PC-3 (cell line): ENCODE measurements around the gene IFNA7. TPM values are rescaled to one million over a fixed set of nuclear protein-coding genes. Genes with fewer than 3 reads are reported as not detected.
"Not testable (repeated sequence)": the region's sequence is repeated elsewhere in the genome, so short reads cannot be mapped to it uniquely, and the experiment has no call there.

Experiments used
- ATAC-seq: fragments of 200-7000 bp; cut with Tn5 transposase; 2 replicates; pipeline ENCODE4 v1.9.1; 2020; ENCODE audit warnings: mild to moderate bottlenecking, moderate library complexity
- BruUV-seq: library from RNA; stranded (reverse); fragments of 400-500 nt; replicated peaks from 2 replicates; lab custom pipeline; 2021; lab: Mats Ljungman, UMichigan
- CTCF ChIA-PET: fragments of 300-600 bp; sonication (Branson Sonifier 250); formaldehyde crosslinking; loops from one replicate; lab custom pipeline; 2022; ENCODE audit warnings: antibody characterized with exemption; lab: Charles Lee
- POLR2A ChIA-PET: fragments of 300-600 bp; sonication (Branson Sonifier 250); formaldehyde crosslinking; loops from one replicate; lab custom pipeline; 2022; ENCODE audit warnings: antibody characterized with exemption; ENCODE audit not compliant: unreplicated experiment; lab: Charles Lee
- DNase-seq: peaks from one replicate; pipeline ENCODE4 v3.0.0-alpha.2; 2015
- H2AFZ ChIP-seq: fragments of 300-600 bp; sonication (generic); 2 replicates; pipeline ENCODE4 v1.6.0; 2016; ENCODE audit warnings: antibody characterized with exemption, low read length
- H3F3A ChIP-seq: fragments of 300-600 bp; sonication (generic); one replicate; pipeline ENCODE4 v1.6.0; 2017; ENCODE audit warnings: antibody characterized with exemption, low read length, control low read depth, mild to moderate bottlenecking; ENCODE audit not compliant: unreplicated experiment
- H3K27ac ChIP-seq: fragments of 300-600 bp; sonication (generic); 2 replicates; pipeline ENCODE4 v1.5.1; 2016; ENCODE audit warnings: mild to moderate bottlenecking, low read length
- H3K27me3 ChIP-seq: fragments of 300-600 bp; sonication (generic); 2 replicates; pipeline ENCODE4 v1.6.1; 2016; ENCODE audit warnings: low read length, mixed read lengths
- H3K36me3 ChIP-seq: fragments of 300-600 bp; sonication (generic); 2 replicates; pipeline ENCODE4 v1.6.1; 2016; ENCODE audit warnings: low read depth, mixed run types, low read length, mixed read lengths
- H3K4me1 ChIP-seq: fragments of 300-600 bp; sonication (generic); 2 replicates; pipeline ENCODE4 v1.5.1; 2016; ENCODE audit warnings: low read length; ENCODE audit not compliant: insufficient read depth
- H3K4me2 ChIP-seq: fragments of 300-600 bp; sonication (generic); 2 replicates; pipeline ENCODE4 v1.6.0; 2016; ENCODE audit warnings: low read length
- H3K4me3 ChIP-seq: fragments of 300-600 bp; sonication (generic); 2 replicates; pipeline ENCODE4 v1.5.1; 2016; ENCODE audit warnings: mild to moderate bottlenecking, low read length, mixed read lengths
- H3K79me2 ChIP-seq: fragments of 300-600 bp; sonication (generic); 2 replicates; pipeline ENCODE4 v1.6.1; 2017; ENCODE audit warnings: low read length, mixed read lengths
- H3K9ac ChIP-seq: fragments of 300-600 bp; sonication (generic); 2 replicates; pipeline ENCODE4 v1.6.0; 2016; ENCODE audit warnings: mild to moderate bottlenecking, low read length
- H3K9me2 ChIP-seq: fragments of 300-600 bp; sonication (generic); replicated peaks from 2 replicates; pipeline ENCODE4 v1.6.1; 2016; ENCODE audit warnings: mixed run types, low read length, mixed read lengths
- H3K9me3 ChIP-seq: fragments of 300-600 bp; sonication (generic); 2 replicates; pipeline ENCODE4 v1.6.1; 2016; ENCODE audit warnings: low read length, mixed read lengths
- H4K20me1 ChIP-seq: fragments of 300-600 bp; sonication (generic); 2 replicates; pipeline ENCODE4 v1.6.1; 2016; ENCODE audit warnings: low read length, mixed read lengths
- EZH2 ChIP-seq: fragments of 300-600 bp; sonication (generic); IDR thresholded peaks from one replicate; pipeline ENCODE4 v1.6.1; 2017; ENCODE audit warnings: antibody characterized with exemption, mild to moderate bottlenecking, low read length; ENCODE audit not compliant: unreplicated experiment
- EZH2phosphoT487 ChIP-seq: fragments of 300-600 bp; sonication (generic); IDR thresholded peaks from 2 replicates; pipeline ENCODE4 v1.6.1; 2018; ENCODE audit warnings: mild to moderate bottlenecking, antibody characterized with exemption, low read length, borderline replicate concordance
- intact Hi-C: fragments of 100-400 bp; cut with micrococcal nuclease; formaldehyde crosslinking; loops from 2 replicates; pipeline ENCODE4 v1.9.0; 2023
- total RNA-seq: library from RNA; depleted of rRNA; stranded (reverse); fragments of >200 nt; gene quantifications from 2 replicates; pipeline ENCODE4 v1.2.3, GENCODE V29; 2014
- TF ChIP-seq, protein P1 (sequence below): fragments of 300-600 bp; sonication (generic); conservative IDR thresholded peaks from 2 replicates; pipeline ENCODE4 v1.5.1; 2017; ENCODE audit warnings: antibody characterized with exemption, low read depth, mild to moderate bottlenecking, low read length

IFNA7 gene
- total RNA-seq, 1 experiment from 2014 or later = not detected

DNA sequence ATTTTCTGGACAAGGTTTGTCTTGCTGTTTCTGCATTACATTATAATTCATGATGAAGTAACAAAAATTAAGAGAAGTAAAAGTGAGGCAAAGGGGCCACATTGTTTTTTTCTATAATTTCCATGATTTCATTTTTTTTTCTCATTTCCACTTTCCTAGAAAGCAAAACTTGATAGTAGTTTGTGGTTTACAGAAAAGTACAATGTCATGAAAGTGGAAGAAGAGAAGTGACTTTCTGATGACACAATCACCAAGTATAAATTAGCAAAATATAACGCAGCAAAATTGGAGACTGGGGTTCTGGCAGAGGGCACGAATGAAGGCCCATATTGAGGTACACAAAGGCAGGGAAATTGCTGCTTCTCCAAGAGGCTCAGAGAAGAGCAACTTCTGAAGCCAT, 42.8 kb upstream of the IFNA7 start:
- no peak for TF ChIP-seq EZH2
- no peak for TF ChIP-seq EZH2phosphoT487
- TF ChIP-seq, protein P1, sequence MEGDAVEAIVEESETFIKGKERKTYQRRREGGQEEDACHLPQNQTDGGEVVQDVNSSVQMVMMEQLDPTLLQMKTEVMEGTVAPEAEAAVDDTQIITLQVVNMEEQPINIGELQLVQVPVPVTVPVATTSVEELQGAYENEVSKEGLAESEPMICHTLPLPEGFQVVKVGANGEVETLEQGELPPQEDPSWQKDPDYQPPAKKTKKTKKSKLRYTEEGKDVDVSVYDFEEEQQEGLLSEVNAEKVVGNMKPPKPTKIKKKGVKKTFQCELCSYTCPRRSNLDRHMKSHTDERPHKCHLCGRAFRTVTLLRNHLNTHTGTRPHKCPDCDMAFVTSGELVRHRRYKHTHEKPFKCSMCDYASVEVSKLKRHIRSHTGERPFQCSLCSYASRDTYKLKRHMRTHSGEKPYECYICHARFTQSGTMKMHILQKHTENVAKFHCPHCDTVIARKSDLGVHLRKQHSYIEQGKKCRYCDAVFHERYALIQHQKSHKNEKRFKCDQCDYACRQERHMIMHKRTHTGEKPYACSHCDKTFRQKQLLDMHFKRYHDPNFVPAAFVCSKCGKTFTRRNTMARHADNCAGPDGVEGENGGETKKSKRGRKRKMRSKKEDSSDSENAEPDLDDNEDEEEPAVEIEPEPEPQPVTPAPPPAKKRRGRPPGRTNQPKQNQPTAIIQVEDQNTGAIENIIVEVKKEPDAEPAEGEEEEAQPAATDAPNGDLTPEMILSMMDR = no peak
- no peaks in the 10 kb centered on the region for H3F3A ChIP-seq
- no peaks in the 10 kb centered on the region for H3K79me2 ChIP-seq
- no peaks in the 10 kb centered on the region for H3K9me2 ChIP-seq
- ATAC-seq (no peak), DNase-seq (no peak)
- no peaks in the 10 kb centered on the region for H3K9me3 ChIP-seq
- no peaks in the 10 kb centered on the region for H3K4me1 ChIP-seq
- no peak overlapping the region for H3K9ac ChIP-seq
- H3K27me3 ChIP-seq = peaks cover 12% of the 10 kb centered on the region
- no peaks in the 10 kb centered on the region for H3K36me3 ChIP-seq
- ChIA-PET CTCF (no interaction called here), POLR2A (no interaction called here)
- H4K20me1 ChIP-seq = no peaks in the 10 kb centered on the region
- H3K27ac ChIP-seq = no peak overlapping the region
- H2AFZ ChIP-seq = no peak overlapping the region
- no peak overlapping the region for H3K4me2 ChIP-seq
- no peak overlapping the region for H3K4me3 ChIP-seq
- BruUV-seq = no TSS peak
- intact Hi-C loops = no loop called here

DNA sequence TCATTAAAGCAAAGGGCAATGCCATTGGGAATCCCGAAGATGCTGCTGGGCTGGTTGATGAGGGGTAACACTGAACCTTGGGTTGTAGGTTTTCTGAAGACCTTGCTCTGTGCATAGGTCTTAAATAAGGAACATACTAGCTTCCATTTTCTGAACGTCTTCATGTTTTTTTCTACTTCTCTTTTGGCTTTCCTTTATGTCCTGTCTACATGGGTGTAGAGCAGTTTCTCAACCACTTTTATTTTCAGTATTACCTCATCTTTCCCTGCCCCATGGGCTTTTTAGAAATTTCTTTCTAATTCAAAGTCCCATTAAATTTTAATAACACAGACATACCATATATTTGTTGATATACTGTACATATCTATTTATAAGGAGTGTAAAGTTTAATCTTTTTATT, 37.9 kb upstream of the IFNA7 start, which contains the start of gene IFNA14:
Gene IFNA14 (minus strand): TSS at position 95 of the 400 bp plus-strand sequence. CDS start 70 bp downstream, at position 25.
- no peak for TF ChIP-seq EZH2phosphoT487
- TF ChIP-seq, protein P1 = no peak
- TF ChIP-seq EZH2 = no peak
- Histone ChIP-seq H2AFZ (no peak within 1 kb of the TSS), H3K9me3 (no peaks in the 10 kb centered on the region), H4K20me1 (no peaks in the 10 kb centered on the region), H3K36me3 (no peaks in the 10 kb centered on the region; the same call in 1 of the 2 replicates), H3K4me1 (no peaks in the 10 kb centered on the region), H3K27me3 (peaks cover 14% of the 10 kb centered on the region), H3F3A (no peaks in the 10 kb centered on the region), H3K9me2 (no peaks in the 10 kb centered on the region), H3K27ac (no peak within 1 kb of the TSS), H3K9ac (no peak within 1 kb of the TSS), H3K4me2 (no peak within 1 kb of the TSS), H3K4me3 (no peak within 1 kb of the TSS), H3K79me2 (no peaks in the 10 kb centered on the region)
- no TSS peak for BruUV-seq
- POLR2A ChIA-PET = no interaction called here
- no peak for DNase-seq
- CTCF ChIA-PET = no interaction called here
- ATAC-seq = no peak
- intact Hi-C loops = no loop called here

DNA sequence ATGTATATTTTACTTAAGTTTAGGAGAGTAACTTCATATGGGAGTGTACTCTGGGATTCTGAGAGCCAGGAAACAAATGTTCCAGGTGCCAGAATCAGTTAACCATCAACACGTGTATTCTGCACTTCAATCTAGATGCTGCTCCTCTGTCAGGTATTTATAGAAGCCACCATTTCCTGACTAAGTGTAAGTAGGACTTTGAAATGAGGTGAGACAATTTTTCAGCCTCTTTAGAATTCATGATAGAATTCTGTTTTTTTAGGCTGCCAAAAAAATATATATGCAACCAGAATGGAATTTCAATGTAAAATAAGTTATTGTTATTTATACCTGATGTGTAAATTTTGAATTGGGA, 34.3 kb upstream of the IFNA7 start:
- BruUV-seq, H4K20me1 ChIP-seq, H3K36me3 ChIP-seq, H3K9me2 ChIP-seq, H3K79me2 ChIP-seq, H3K4me2 ChIP-seq, DNase-seq, H3K4me3 ChIP-seq, H3K9ac ChIP-seq, ATAC-seq, H3K4me1 ChIP-seq, H3K9me3 ChIP-seq, H2AFZ ChIP-seq, H3K27ac ChIP-seq, intact Hi-C loops, H3F3A ChIP-seq, POLR2A ChIA-PET: not testable (repeated sequence)
- H3K27me3 ChIP-seq = peaks cover 12% of the 10 kb centered on the region
- CTCF ChIA-PET = interaction anchor here (0.6 to 1.2 kb wide), 6 partner anchors 17 to 198 kb away, joined by 3 to 6 read pairs (median 4); no protein-coding TSS in a partner anchor
